NT2/D1 (cell line): Measurements from ENCODE around the gene PKLR.

Source experiments
- DNase-seq: peaks from one replicate; pipeline ENCODE4 v3.0.0-alpha.2; 2011; ENCODE audit warnings: low read depth, low spot score
- H3K27me3 ChIP-seq: 2 replicates; pipeline ENCODE4 v1.6.0; 2011; ENCODE audit warnings: mild to moderate bottlenecking; ENCODE audit not compliant: insufficient read length, insufficient read depth
- H3K36me3 ChIP-seq: 2 replicates; pipeline ENCODE4 v1.6.1; 2011; ENCODE audit warnings: mild to moderate bottlenecking, low read length, mixed read lengths; ENCODE audit not compliant: insufficient read depth, insufficient read length
- H3K4me1 ChIP-seq: 2 replicates; pipeline ENCODE4 v1.5.1; 2011; ENCODE audit not compliant: insufficient read depth, insufficient read length
- H3K4me3 ChIP-seq: 2 replicates; pipeline ENCODE4 v1.5.1; 2011; ENCODE audit warnings: low read depth; ENCODE audit not compliant: insufficient read length
- H3K9ac ChIP-seq: 2 replicates; pipeline ENCODE4 v1.6.0; 2011; ENCODE audit warnings: low read depth; ENCODE audit not compliant: insufficient read length
- H3K9me3 ChIP-seq: 2 replicates; pipeline ENCODE4 v1.5.1; 2011; ENCODE audit warnings: mild to moderate bottlenecking, low read length; ENCODE audit not compliant: insufficient read depth
- SUZ12 ChIP-seq: IDR thresholded peaks from 2 replicates; pipeline ENCODE4 v1.6.1; 2011; ENCODE audit not compliant: insufficient read length, insufficient read depth; ENCODE audit errors: extremely low read depth
- YY1 ChIP-seq: IDR thresholded peaks from 2 replicates; pipeline ENCODE4 v1.6.1; 2011; ENCODE audit not compliant: insufficient read length, insufficient read depth
- ZNF274 ChIP-seq: IDR thresholded peaks from 2 replicates; pipeline ENCODE4 v1.6.1; 2011; ENCODE audit warnings: mild to moderate bottlenecking, low read depth, low read length

Gene PKLR

DNA sequence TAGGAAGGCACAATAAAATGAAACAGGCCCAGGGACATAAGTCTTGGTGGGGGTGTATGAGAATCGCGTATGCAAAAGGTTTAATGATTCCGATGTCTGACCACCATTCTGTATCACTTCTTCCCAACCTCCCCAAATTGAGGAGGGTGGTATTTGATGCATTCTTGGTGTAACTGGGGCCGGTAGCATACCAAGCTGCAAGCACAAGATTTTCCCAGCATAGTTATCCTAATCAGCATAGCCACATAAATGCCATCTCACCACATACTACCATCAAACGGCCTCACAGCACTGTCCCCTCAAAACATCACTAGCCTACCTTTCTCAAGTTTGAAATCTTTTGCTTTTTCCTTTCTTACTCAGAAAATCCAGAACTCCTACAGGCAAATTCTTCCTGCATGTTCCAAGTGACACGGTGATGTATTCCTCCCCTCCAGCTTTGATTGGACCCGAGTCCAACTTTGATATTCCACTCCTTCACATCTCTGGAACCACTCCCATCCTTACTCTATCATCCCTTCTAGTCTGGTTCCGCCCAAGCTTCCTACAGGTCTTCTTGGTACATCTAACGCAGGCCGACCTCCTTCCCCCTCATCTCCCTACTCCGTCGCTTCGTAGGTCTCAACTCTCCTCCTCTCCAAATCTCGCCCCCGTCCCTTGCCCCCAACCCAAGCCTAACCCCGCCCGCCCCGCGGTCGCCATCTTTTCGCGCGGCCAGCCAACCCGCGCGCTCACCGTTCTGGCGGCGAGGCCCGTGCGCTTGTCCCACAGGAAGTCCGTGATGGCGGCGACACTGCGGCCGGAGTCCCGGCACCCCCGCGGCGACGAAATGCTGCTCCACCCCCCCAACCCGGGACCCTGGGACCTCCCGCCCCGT is 28.5 kb downstream of the PKLR start:
- DNase-seq: no peak
- peaks cover 7% of the 10 kb centered on the region for H3K27me3 ChIP-seq
- TF ChIP-seq SUZ12 (no peak), ZNF274 (no peak), YY1 (peak; percentile 36)

DNA sequence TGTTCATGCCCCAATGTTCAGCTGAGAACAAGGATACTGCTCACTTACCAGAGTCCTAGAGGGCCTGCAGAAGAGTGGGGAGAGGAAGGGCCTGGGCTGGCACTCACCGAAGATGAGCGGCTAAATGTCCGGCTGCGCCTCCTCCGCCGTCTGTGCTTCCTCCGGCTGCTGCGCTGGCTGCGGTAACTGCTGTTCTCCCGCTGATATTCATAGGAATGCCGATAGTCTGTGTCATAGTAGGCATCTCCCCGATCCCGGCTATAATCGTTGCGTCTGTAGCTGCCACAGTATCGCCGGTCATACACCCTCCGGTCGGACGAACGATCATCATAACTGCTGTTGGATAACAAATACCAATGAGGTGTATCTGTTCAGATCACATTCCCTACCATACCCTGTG is 31.9 kb downstream of the PKLR start:
- Histone ChIP-seq H3K9ac (peak overlapping the region; percentile 4), H3K36me3 (peaks cover 77% of the 10 kb centered on the region), H3K9me3 (no peaks in the 10 kb centered on the region), H3K4me1 (peaks cover 5% of the 10 kb centered on the region), H3K4me3 (no peak overlapping the region), H3K27me3 (no peaks in the 10 kb centered on the region)
- TF ChIP-seq YY1 (no peak), ZNF274 (no peak), SUZ12 (no peak)
- DNase-seq: no peak

More for the DNA sequence above, 28.5 kb downstream of the PKLR start:
- Histone ChIP-seq H3K4me1 (peaks cover 6% of the 10 kb centered on the region), H3K9ac (peak overlapping the region; percentile 87), H3K9me3 (peaks cover 11% of the 10 kb centered on the region), H3K4me3 (peak overlapping the region; percentile 63), H3K36me3 (peaks cover 46% of the 10 kb centered on the region)

DNA sequence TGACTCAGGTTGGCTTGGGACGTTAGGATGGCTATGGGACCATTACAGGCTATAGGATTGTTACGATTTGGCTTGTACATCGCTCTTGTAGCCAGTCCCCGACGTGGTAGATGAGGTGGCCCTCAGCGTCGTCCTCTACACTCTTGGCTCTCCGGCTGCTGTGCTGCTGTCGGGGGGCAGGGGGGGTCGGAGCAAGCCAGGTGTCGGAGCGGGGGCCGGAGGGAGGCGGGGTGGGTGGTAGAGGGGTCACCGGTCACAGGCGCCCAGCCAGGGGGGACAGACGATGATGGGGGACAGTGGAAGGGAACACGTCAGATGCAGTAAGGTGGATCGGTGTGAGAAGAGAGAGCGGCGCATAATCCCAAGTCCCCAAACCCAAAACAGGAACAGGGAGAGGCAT is 32.6 kb downstream of the PKLR start:
- H3K36me3 ChIP-seq: peaks cover 85% of the 10 kb centered on the region
- no peak for TF ChIP-seq ZNF274
- TF ChIP-seq YY1: no peak
- no peak for TF ChIP-seq SUZ12
- no peaks in the 10 kb centered on the region for H3K27me3 ChIP-seq

DNA sequence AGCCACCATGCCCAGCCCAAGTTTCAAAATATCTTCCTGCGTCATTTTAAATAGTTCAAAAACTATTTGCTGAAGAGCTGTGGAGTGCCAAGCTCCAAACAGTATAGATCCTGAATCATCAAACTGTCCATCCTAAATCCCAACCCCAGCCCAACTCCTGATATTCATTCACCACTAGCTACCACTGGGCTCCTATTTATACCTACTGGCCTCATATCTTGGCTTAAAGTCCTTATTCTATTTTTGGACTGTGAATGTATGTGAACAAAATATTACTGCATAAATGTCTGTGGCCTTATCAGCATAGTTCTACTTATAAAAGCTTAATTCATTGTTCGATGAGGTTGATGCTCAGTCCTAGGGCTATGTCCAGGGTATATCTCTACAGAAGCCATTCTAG is 33.9 kb downstream of the PKLR start:
- TF ChIP-seq YY1: no peak
- TF ChIP-seq SUZ12: no peak
- TF ChIP-seq ZNF274: no peak
- Histone ChIP-seq H3K36me3 (peaks cover 96% of the 10 kb centered on the region), H3K9me3 (no peaks in the 10 kb centered on the region), H3K4me1 (peaks cover 5% of the 10 kb centered on the region), H3K27me3 (no peaks in the 10 kb centered on the region), H3K4me3 (no peak overlapping the region), H3K9ac (no peak overlapping the region)
- no peak for DNase-seq

More for the DNA sequence above, 32.6 kb downstream of the PKLR start:
- H3K4me1 ChIP-seq: peaks cover 5% of the 10 kb centered on the region
- DNase-seq: no peak
- no peak overlapping the region for H3K9ac ChIP-seq
- no peaks in the 10 kb centered on the region for H3K9me3 ChIP-seq
- H3K4me3 ChIP-seq: no peak overlapping the region

DNA sequence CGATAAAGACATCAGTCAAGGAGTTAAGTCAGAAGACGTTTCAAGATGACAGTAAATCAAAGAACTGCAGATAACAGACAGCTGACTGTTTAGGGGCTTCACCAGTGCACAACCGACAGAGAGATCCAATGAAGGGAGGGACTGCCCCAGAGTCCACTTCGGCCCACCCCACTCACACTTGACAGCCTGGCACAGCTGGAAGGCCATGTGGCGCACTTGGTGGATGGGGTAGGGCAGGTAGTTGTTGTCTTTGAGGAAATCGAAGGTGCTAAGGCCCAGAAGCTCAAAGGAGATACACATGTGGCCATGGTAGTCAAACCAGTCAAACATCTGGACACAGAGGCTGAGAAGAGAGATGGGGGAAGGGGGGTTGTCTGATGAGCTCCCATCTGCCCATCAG is 34.7 kb downstream of the PKLR start:
- Histone ChIP-seq H3K4me3 (no peak overlapping the region), H3K9ac (no peak overlapping the region), H3K36me3 (peaks cover 90% of the 10 kb centered on the region), H3K4me1 (peaks cover 4% of the 10 kb centered on the region), H3K27me3 (no peaks in the 10 kb centered on the region), H3K9me3 (no peaks in the 10 kb centered on the region)
- no peak for TF ChIP-seq YY1
- DNase-seq: no peak

DNA sequence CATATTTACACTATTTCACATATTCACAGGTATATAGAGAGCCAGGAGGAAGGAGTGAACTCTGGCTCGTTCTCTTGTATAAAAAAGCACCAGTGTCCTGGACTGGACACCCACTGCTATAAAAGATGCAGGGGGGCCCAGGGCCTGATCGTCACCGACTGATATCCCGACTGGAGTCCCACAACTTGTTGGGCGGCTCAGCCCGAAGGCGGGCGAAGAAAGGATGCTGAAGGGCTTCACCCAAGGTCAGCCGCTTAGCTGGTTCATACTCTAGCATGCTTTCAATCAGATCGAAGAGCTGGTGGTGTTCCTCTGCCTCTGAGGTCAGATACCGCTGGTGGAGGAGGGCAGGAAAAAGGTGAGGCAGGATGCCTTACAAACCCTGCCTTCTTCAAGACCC is 38.2 kb downstream of the PKLR start:
- Histone ChIP-seq H3K4me1 (peaks cover 5% of the 10 kb centered on the region), H3K9ac (no peak overlapping the region), H3K36me3 (peaks cover 79% of the 10 kb centered on the region), H3K4me3 (no peak overlapping the region), H3K27me3 (no peaks in the 10 kb centered on the region), H3K9me3 (no peaks in the 10 kb centered on the region)
- TF ChIP-seq ZNF274 (no peak), YY1 (no peak), SUZ12 (no peak)
- no peak for DNase-seq

DNA sequence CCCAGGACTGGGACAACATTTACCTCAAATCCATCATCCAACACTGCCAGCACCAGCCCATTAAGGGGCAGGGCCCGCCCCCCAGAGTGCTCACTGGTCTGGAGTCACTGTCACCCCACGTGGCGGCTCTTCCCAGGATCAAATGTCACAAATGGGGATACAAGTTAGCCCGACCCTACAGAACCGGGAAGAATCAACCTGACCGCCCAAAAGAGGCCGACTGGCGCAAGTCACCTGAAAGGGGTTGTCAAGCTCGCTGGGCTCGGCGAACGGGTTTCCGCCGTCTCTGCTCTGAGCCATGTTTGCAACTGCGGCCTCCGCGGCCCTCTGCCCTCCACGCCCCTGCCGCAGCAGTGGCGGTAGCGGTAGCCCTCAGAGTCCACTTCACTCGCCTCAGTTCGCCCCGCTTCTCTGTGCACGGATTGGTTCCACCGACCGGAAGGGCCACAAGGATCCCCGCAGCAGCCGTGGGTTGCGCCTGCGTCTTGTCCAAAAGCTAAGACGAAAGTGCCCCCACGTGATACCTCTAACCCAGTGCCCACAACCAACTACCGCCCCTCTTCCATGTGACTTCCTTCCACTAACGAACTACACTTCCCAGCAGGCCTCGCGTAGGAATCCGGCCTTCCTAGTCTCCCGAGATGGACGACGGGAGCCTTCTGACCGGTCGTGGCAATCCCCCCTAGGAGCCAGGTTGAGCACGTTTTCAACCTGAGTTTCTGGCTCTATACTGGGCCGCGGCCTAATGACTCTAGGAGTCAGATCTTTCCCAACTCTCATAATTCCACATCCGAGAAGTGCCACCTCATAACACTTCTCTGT is 39.2 kb downstream of the PKLR start, which contains the start of gene SCAMP3:
Gene SCAMP3, minus strand, starts transcription at position 509 of the 822 bp plus-strand sequence. Its CDS starts 209 bp downstream, at position 300.
- peaks cover 5% of the 10 kb centered on the region for H3K4me1 ChIP-seq
- peak; percentile 99 for DNase-seq
- H3K9ac ChIP-seq: peak within 1 kb of the TSS; percentile 96
- TF ChIP-seq SUZ12 (no peak), YY1 (peak; percentile 54)
- no peaks in the 10 kb centered on the region for H3K9me3 ChIP-seq
- no peaks in the 10 kb centered on the region for H3K27me3 ChIP-seq
- peak within 1 kb of the TSS; percentile 93 for H3K4me3 ChIP-seq
- peaks cover 76% of the 10 kb centered on the region for H3K36me3 ChIP-seq
